ENCODE data around the gene MED8.

Gene MED8

GRCh38 chr1:43348343-43348808 is 41.2 kb downstream of the MED8 start:
- TF ChIP-seq FOXP2 (optimal IDR thresholded peaks at IDR 0.05; ENCODE audit: control extremely low read depth, extremely low read length, insufficient read depth) = no peak
- TF ChIP-seq EZH2 (IDR thresholded peaks at IDR 0.05) = no peak
- TF ChIP-seq POLR2AphosphoS5 (IDR thresholded peaks at IDR 0.05; ENCODE audit: borderline replicate concordance, low read depth, low read length) = no peak
- no peak for DNase-seq (ENCODE audit: low read depth, low spot score)
- Histone ChIP-seq H3K9me3 (ENCODE audit: low read depth, low read length) (no peaks in the 10 kb centered on the region), H3K9ac (ENCODE audit: insufficient read length) (no peak overlapping the region), H3K27ac (no peak overlapping the region), H3K36me3 (ENCODE audit: insufficient read depth, low read length) (no peaks in the 10 kb centered on the region), H3K4me3 (no peak overlapping the region)

GRCh38 chr1:43346636-43347035 is 43.0 kb downstream of the MED8 start:
- H3K36me3 ChIP-seq (ENCODE audit: insufficient read depth, low read length) = no peaks in the 10 kb centered on the region
- H3K9me3 ChIP-seq (ENCODE audit: low read depth, low read length) = no peaks in the 10 kb centered on the region
- TF ChIP-seq FOXP2 (optimal IDR thresholded peaks at IDR 0.05; ENCODE audit: control extremely low read depth, extremely low read length, insufficient read depth) (no peak), POLR2AphosphoS5 (IDR thresholded peaks at IDR 0.05; ENCODE audit: borderline replicate concordance, low read depth, low read length) (no peak), EZH2 (IDR thresholded peaks at IDR 0.05) (no peak)
- no peak overlapping the region for H3K27ac ChIP-seq
- H3K9ac ChIP-seq (ENCODE audit: insufficient read length) = no peak overlapping the region
- no peak for DNase-seq (ENCODE audit: low read depth, low spot score)
- H3K4me3 ChIP-seq = no peak overlapping the region

GRCh38 chr1:43345120-43345519 is 44.5 kb downstream of the MED8 start:
- no peak for TF ChIP-seq FOXP2 (optimal IDR thresholded peaks at IDR 0.05; ENCODE audit: control extremely low read depth, extremely low read length, insufficient read depth)
- TF ChIP-seq EZH2 (IDR thresholded peaks at IDR 0.05) = no peak
- TF ChIP-seq POLR2AphosphoS5 (IDR thresholded peaks at IDR 0.05; ENCODE audit: borderline replicate concordance, low read depth, low read length) = no peak
- H3K9ac ChIP-seq (ENCODE audit: insufficient read length) = no peak overlapping the region
- H3K9me3 ChIP-seq (ENCODE audit: low read depth, low read length) = no peaks in the 10 kb centered on the region
- no peaks in the 10 kb centered on the region for H3K36me3 ChIP-seq (ENCODE audit: insufficient read depth, low read length)
- no peak overlapping the region for H3K27ac ChIP-seq
- DNase-seq (ENCODE audit: low read depth, low spot score) = no peak
- H3K4me3 ChIP-seq = no peak overlapping the region

- H3K27ac ChIP-seq = no peak overlapping the region
- H3K4me3 ChIP-seq = no peak overlapping the region
- no peaks in the 10 kb centered on the region for H3K36me3 ChIP-seq (ENCODE audit: insufficient read depth, low read length)
- no peak overlapping the region for H3K9ac ChIP-seq (ENCODE audit: insufficient read length)
- no peak for DNase-seq (ENCODE audit: low read depth, low spot score)
- no peak for TF ChIP-seq POLR2AphosphoS5 (IDR thresholded peaks at IDR 0.05; ENCODE audit: borderline replicate concordance, low read depth, low read length)
- TF ChIP-seq FOXP2 (optimal IDR thresholded peaks at IDR 0.05; ENCODE audit: control extremely low read depth, extremely low read length, insufficient read depth) = no peak
- no peak for TF ChIP-seq EZH2 (IDR thresholded peaks at IDR 0.05)
- H3K9me3 ChIP-seq (ENCODE audit: low read depth, low read length) = no peaks in the 10 kb centered on the region
Observed at GRCh38 chr1:43344267-43344850, 45.2 kb downstream of the MED8 start.

GRCh38 chr1:43340559-43340958 is 49.0 kb downstream of the MED8 start:
- Histone ChIP-seq H3K9ac (ENCODE audit: insufficient read length) (no peak overlapping the region), H3K4me3 (no peak overlapping the region), H3K36me3 (ENCODE audit: insufficient read depth, low read length) (no peaks in the 10 kb centered on the region), H3K27ac (no peak overlapping the region), H3K9me3 (ENCODE audit: low read depth, low read length) (no peaks in the 10 kb centered on the region)
- no peak for TF ChIP-seq POLR2AphosphoS5 (IDR thresholded peaks at IDR 0.05; ENCODE audit: borderline replicate concordance, low read depth, low read length)
- no peak for TF ChIP-seq FOXP2 (optimal IDR thresholded peaks at IDR 0.05; ENCODE audit: control extremely low read depth, extremely low read length, insufficient read depth)
- no peak for TF ChIP-seq EZH2 (IDR thresholded peaks at IDR 0.05)
- no peak for DNase-seq (ENCODE audit: low read depth, low spot score)

- no peak for DNase-seq (ENCODE audit: low read depth, low spot score)
- H3K9me3 ChIP-seq (ENCODE audit: low read depth, low read length) = no peaks in the 10 kb centered on the region
- no peak overlapping the region for H3K27ac ChIP-seq
- H3K36me3 ChIP-seq (ENCODE audit: insufficient read depth, low read length) = no peaks in the 10 kb centered on the region
- no peak for TF ChIP-seq FOXP2 (optimal IDR thresholded peaks at IDR 0.05; ENCODE audit: control extremely low read depth, extremely low read length, insufficient read depth)
- no peak for TF ChIP-seq POLR2AphosphoS5 (IDR thresholded peaks at IDR 0.05; ENCODE audit: borderline replicate concordance, low read depth, low read length)
- no peak for TF ChIP-seq EZH2 (IDR thresholded peaks at IDR 0.05)
- no peak overlapping the region for H3K4me3 ChIP-seq
- no peak overlapping the region for H3K9ac ChIP-seq (ENCODE audit: insufficient read length)
Observed at GRCh38 chr1:43339584-43340232, 49.9 kb downstream of the MED8 start.

GRCh38 chr1:43338001-43338400 is 51.6 kb downstream of the MED8 start:
- Histone ChIP-seq H3K36me3 (ENCODE audit: insufficient read depth, low read length) (no peaks in the 10 kb centered on the region), H3K9me3 (ENCODE audit: low read depth, low read length) (no peaks in the 10 kb centered on the region), H3K9ac (ENCODE audit: insufficient read length) (no peak overlapping the region), H3K27ac (no peak overlapping the region), H3K4me3 (no peak overlapping the region)
- TF ChIP-seq POLR2AphosphoS5 (IDR thresholded peaks at IDR 0.05; ENCODE audit: borderline replicate concordance, low read depth, low read length) (no peak), FOXP2 (optimal IDR thresholded peaks at IDR 0.05; ENCODE audit: control extremely low read depth, extremely low read length, insufficient read depth) (no peak), EZH2 (IDR thresholded peaks at IDR 0.05) (no peak)
- no peak for DNase-seq (ENCODE audit: low read depth, low spot score)

- no peaks in the 10 kb centered on the region for H3K9me3 ChIP-seq (ENCODE audit: low read depth, low read length)
- no peak within 1 kb of the TSS for H3K9ac ChIP-seq (ENCODE audit: insufficient read length)
- H3K4me3 ChIP-seq = no peak within 1 kb of the TSS
- H3K27ac ChIP-seq = no peak within 1 kb of the TSS
- no peaks in the 10 kb centered on the region for H3K36me3 ChIP-seq (ENCODE audit: insufficient read depth, low read length)
- DNase-seq (ENCODE audit: low read depth, low spot score) = no peak
- TF ChIP-seq EZH2 (IDR thresholded peaks at IDR 0.05) (no peak), POLR2AphosphoS5 (IDR thresholded peaks at IDR 0.05; ENCODE audit: borderline replicate concordance, low read depth, low read length) (no peak), FOXP2 (optimal IDR thresholded peaks at IDR 0.05; ENCODE audit: control extremely low read depth, extremely low read length, insufficient read depth) (no peak)
Observed at GRCh38 chr1:43337588-43337987, 52.0 kb downstream of the MED8 start, which contains the start of gene MPL. Gene MPL (plus strand): TSS chr1:43337818. CDS start chr1:43337849, 31 bp downstream.
